BLaER1 treated with 17β-estradiol and CSF1 and Interleukin-3, amounts not matched to agents 10 nM and 100 nM (cell line): ENCODE data around the gene GFER.

Experiments used
- H3K27ac ChIP-seq, 11 experiments: shearing (Covaris generic); formaldehyde crosslinking; 2 replicates each; pipeline ENCODE4 v1.8.1; 2022
- H3K27me3 ChIP-seq, 11 experiments: shearing (Covaris generic); formaldehyde crosslinking; 2 replicates each; pipeline ENCODE4 v1.8.1; 2022
- H3K36me3 ChIP-seq, 11 experiments: shearing (Covaris generic); formaldehyde crosslinking; 2 replicates each; pipeline ENCODE4 v1.8.1; 2022
- H3K4me1 ChIP-seq, 10 experiments: shearing (Covaris generic); formaldehyde crosslinking; 2 replicates each; pipeline ENCODE4 v1.8.1; 2022
- H3K4me2 ChIP-seq, 11 experiments: shearing (Covaris generic); formaldehyde crosslinking; 2 replicates each; pipeline ENCODE4 v1.8.1; 2022
- H3K4me3 ChIP-seq, 10 experiments: shearing (Covaris generic); formaldehyde crosslinking; 2 replicates each; pipeline ENCODE4 v1.8.1; 2022
- H3K9ac ChIP-seq, 11 experiments: shearing (Covaris generic); formaldehyde crosslinking; 2 replicates each; pipeline ENCODE4 v1.8.1; 2022
- H3K9me3 ChIP-seq, 11 experiments: shearing (Covaris generic); formaldehyde crosslinking; replicated peaks in 1 of 11; 2 replicates each; pipeline ENCODE4 v1.8.1; 2022
- H4K20me1 ChIP-seq, 11 experiments: shearing (Covaris generic); formaldehyde crosslinking; 2 replicates each; pipeline ENCODE4 v1.8.1; 2022
- Cebpa-rat ChIP-seq, 11 experiments: shearing (Covaris generic); IDR thresholded peaks; 2 replicates each; pipeline ENCODE4 v1.8.1; 2022

GFER gene

DNA sequence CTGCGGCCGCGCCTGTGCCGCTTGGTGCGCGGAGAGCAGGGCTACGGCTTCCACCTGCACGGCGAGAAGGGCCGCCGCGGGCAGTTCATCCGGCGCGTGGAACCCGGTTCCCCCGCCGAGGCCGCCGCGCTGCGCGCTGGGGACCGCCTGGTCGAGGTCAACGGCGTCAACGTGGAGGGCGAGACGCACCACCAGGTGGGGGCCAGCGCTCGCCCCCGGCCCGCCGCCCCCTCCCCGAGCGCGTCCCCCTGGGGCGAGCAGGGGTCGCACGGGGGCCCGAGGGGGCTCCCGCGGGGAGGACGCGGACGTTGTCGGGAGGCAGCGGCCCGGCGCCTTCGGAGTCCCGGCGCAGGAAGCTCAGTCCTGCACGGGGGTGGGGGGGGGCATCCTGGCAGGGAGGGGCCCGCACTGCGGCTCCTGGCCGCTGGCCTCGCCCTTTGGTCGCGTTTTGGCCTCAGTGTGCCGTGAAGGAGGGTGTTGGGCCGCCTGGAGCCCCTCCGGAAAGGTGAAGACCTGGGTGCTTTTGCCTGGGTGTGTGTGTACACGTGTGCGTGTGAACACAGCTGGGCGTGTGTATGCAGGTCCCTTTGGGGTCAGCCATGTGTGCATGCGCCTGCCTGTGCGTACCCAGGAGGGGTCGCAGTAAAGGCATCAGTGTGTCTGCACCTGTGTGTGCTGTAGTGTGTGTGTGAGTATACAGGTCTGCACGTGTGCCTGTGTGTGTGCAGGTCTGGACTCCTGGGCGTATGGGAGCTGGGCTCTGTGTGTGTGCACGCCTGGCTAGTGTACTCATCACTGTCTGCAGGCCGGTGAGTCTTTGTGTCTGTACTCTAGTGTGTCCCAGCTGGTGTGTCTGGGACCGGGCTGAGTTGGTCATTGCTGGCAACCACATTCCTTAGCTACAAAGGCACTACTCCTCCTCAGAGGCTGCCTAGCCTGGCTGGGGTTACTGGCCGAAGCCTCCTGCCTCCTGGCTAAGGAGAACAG is 43.3 kb downstream of the GFER start:
- no peaks in the 10 kb centered on the region for H3K36me3 ChIP-seq
- H3K4me2 ChIP-seq = peak overlapping the region; percentile 96 to 98 (median 97)
- H4K20me1 ChIP-seq = peaks cover 0 to 24% (median 14%) of the 10 kb centered on the region in 11 experiments; a peak in 15 of 22 replicates
- peaks cover 41 to 90% (median 70%) of the 10 kb centered on the region in 10 experiments for H3K4me1 ChIP-seq
- TF ChIP-seq Cebpa-rat (IDR thresholded peaks at IDR 0.05) = no peak
- H3K4me3 ChIP-seq = peak overlapping the region; percentile 63 to 80 (median 67)
- peak overlapping the region in 8 of 11 experiments; percentile 10 to 53 (median 40); a peak in 9 of 22 replicates for H3K27ac ChIP-seq
- peak overlapping the region; percentile 58 to 80 (median 76) for H3K9ac ChIP-seq
- no peaks in the 10 kb centered on the region for H3K9me3 ChIP-seq
- peaks cover 15 to 42% (median 37%) of the 10 kb centered on the region in 11 experiments; a peak in 20 of 22 replicates for H3K27me3 ChIP-seq

DNA sequence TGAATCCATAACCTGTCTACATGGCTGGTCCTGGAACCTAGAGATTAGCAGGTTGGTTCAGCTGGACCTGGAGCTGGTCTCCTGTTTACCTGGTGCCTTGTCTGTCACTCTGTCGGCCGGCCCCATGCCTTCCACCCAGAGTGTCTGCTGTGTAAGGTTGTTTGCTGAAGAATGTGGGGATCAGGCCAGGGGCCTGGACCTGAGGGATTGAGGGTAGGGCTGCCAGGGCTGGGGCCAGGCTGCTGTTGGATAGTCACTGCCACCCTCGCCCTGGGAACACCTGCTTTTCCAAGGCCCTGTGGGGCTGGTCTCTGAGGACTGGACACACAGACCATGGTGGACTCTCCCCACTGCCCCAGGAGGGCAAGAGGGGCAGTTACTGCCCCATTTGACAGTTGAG is 44.2 kb downstream of the GFER start:
- Histone ChIP-seq H3K27ac (no peak overlapping the region), H4K20me1 (peaks cover 0 to 24% (median 14%) of the 10 kb centered on the region in 11 experiments; a peak in 15 of 22 replicates), H3K4me1 (peaks cover 49 to 91% (median 73%) of the 10 kb centered on the region in 10 experiments), H3K4me2 (peak overlapping the region; percentile 96 to 98 (median 97); a peak in 21 of 22 replicates), H3K9me3 (no peaks in the 10 kb centered on the region), H3K9ac (peak overlapping the region in 4 of 11 experiments; percentile 20 to 79 (median 72); a peak in 2 of 22 replicates), H3K36me3 (no peaks in the 10 kb centered on the region), H3K27me3 (peaks cover 15 to 42% (median 37%) of the 10 kb centered on the region in 11 experiments; a peak in 20 of 22 replicates), H3K4me3 (peak overlapping the region in 5 of 10 experiments; percentile 63 to 80 (median 70); a peak in 6 of 20 replicates)
- no peak for TF ChIP-seq Cebpa-rat (IDR thresholded peaks at IDR 0.05)

DNA sequence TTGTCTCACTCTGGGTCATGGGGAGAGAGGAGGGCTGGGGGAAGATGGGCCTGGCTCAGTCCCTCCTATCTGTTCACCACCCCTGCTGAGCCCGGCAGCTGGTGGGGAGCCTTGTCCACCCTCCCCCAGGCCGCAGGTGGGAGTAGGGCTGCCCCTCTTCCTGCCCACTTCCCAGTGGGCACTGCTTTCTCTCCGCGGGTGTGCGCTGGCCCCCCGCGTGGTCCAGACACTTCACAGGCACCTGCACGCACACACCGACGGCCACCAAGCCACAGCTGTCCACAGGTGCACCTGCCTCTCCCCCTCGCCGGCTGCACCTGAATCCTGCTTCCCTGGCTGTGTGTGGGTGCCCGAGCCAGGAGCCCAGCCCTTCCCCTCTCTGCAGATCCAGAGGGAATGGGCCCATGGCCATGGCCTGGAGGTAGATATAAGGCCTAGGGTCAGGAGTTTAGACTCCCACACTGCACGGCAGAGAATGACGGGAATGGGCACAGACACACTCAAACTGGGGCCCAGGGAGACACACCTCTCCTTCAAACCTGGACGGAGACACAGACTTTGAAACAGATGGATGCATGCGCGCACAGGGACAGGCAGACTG is 44.7 kb downstream of the GFER start:
- no peak overlapping the region for H3K4me3 ChIP-seq
- peaks cover 15 to 42% (median 37%) of the 10 kb centered on the region in 11 experiments; a peak in 20 of 22 replicates for H3K27me3 ChIP-seq
- H3K9ac ChIP-seq = peak overlapping the region in 2 of 11 experiments; percentile 20 to 76; a peak in 1 of 22 replicates
- H3K4me2 ChIP-seq = peak overlapping the region in 10 of 11 experiments; percentile 96 to 98 (median 96); a peak in 16 of 22 replicates
- no peaks in the 10 kb centered on the region for H3K9me3 ChIP-seq
- TF ChIP-seq Cebpa-rat (IDR thresholded peaks at IDR 0.05) = no peak
- H3K4me1 ChIP-seq = peaks cover 51 to 92% (median 74%) of the 10 kb centered on the region in 10 experiments
- no peaks in the 10 kb centered on the region for H3K36me3 ChIP-seq
- H4K20me1 ChIP-seq = peaks cover 0 to 24% (median 14%) of the 10 kb centered on the region in 11 experiments; a peak in 15 of 22 replicates
- no peak overlapping the region for H3K27ac ChIP-seq

DNA sequence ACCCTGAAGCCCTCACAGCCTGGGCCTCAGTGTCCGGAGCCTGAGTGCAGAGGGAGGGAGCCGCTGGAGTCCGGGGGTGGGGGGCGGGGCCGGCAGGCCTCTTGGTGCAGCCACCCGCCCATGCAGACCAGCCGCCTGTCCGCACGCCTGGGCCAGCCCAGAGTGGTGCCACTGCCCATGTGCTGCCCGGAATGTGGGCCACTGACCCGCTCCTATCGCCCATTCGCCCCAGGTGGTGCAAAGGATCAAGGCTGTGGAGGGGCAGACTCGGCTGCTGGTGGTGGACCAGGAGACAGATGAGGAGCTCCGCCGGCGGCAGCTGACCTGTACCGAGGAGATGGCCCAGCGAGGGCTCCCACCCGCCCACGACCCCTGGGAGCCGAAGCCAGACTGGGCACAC is 45.4 kb downstream of the GFER start:
- H3K9ac ChIP-seq = no peak overlapping the region
- H3K9me3 ChIP-seq = no peaks in the 10 kb centered on the region
- no peak overlapping the region for H3K27ac ChIP-seq
- H3K4me2 ChIP-seq = peak overlapping the region in 1 of 11 experiments; percentile 96; a peak in 1 of 22 replicates
- peaks cover 0 to 24% (median 14%) of the 10 kb centered on the region in 11 experiments; a peak in 15 of 22 replicates for H4K20me1 ChIP-seq
- TF ChIP-seq Cebpa-rat (IDR thresholded peaks at IDR 0.05) = no peak
- no peak overlapping the region for H3K4me3 ChIP-seq
- H3K27me3 ChIP-seq = peaks cover 15 to 42% (median 37%) of the 10 kb centered on the region in 11 experiments; a peak in 20 of 22 replicates
- H3K4me1 ChIP-seq = peaks cover 50 to 92% (median 73%) of the 10 kb centered on the region in 10 experiments
- H3K36me3 ChIP-seq = no peaks in the 10 kb centered on the region

DNA sequence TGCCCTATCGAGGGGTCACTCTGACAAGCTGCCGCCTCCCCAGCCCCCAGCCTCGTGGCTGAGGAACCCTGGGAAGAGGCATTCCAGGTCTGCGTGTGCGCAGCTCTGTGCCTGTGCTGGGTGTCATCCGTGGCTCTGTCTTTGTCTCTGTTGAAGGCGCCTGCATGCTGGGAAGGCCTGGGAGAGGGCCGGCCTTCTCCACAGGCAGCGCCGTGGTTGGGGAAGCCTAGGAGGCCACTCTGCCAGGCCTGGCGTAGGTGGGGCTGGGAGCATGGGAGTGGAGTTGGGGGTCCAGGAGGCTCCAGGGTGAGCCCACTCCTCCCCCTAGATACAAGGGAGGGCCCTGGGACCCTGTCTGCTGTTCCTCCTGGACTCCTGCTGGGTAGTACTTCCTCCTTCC is 46.0 kb downstream of the GFER start:
- H3K27ac ChIP-seq = no peak overlapping the region
- H3K4me2 ChIP-seq = peak overlapping the region in 6 of 11 experiments; percentile 7 to 100 (median 98); a peak in 7 of 22 replicates
- H3K36me3 ChIP-seq = no peaks in the 10 kb centered on the region
- peaks cover 55 to 91% (median 77%) of the 10 kb centered on the region in 10 experiments for H3K4me1 ChIP-seq
- no peaks in the 10 kb centered on the region for H3K9me3 ChIP-seq
- peak overlapping the region in 3 of 11 experiments; percentile 20 to 30 (median 26); a peak in 1 of 22 replicates for H3K9ac ChIP-seq
- no peak for TF ChIP-seq Cebpa-rat (IDR thresholded peaks at IDR 0.05)
- H3K27me3 ChIP-seq = peaks cover 15 to 41% (median 36%) of the 10 kb centered on the region in 11 experiments; a peak in 20 of 22 replicates
- no peak overlapping the region for H3K4me3 ChIP-seq
- peaks cover 0 to 25% (median 14%) of the 10 kb centered on the region in 11 experiments; a peak in 15 of 22 replicates for H4K20me1 ChIP-seq

DNA sequence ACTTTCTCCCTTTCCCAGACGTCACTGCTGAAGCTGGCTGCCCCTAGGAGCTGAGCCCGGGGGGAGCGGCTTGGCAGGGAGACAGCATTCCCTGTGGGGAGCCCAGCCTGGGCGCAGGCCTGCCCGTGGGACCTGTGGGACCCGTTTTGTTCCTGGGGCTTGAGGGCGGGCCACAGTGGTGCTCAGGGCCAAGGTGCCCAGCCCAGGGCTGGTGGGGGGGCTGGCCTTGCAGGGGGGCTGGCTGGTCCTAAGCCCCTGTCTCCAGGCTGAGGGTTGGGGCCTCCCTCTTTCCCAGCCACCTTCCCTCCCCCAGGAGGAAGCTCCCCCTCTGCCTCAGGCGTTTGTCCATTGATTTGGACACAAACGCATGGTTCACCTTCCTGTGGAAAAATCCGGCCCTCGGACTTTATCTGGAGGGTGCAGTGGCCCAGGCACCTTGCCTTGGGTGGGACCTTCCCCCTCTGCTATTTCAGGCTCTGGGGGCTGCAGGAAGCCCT is 47.1 kb downstream of the GFER start:
- Histone ChIP-seq H3K4me3 (no peak overlapping the region), H3K4me1 (peaks cover 63 to 91% (median 84%) of the 10 kb centered on the region in 10 experiments), H3K4me2 (peak overlapping the region; percentile 89 to 100 (median 98); a peak in 20 of 22 replicates), H3K27ac (peak overlapping the region in 6 of 11 experiments; percentile 2 to 78 (median 20); a peak in 7 of 22 replicates), H3K36me3 (peaks cover 0 to 5% (median 0%) of the 10 kb centered on the region in 11 experiments; a peak in 1 of 22 replicates), H3K9me3 (no peaks in the 10 kb centered on the region), H3K27me3 (peaks cover 11 to 30% (median 26%) of the 10 kb centered on the region in 11 experiments; a peak in 20 of 22 replicates), H4K20me1 (peaks cover 0 to 36% (median 14%) of the 10 kb centered on the region in 11 experiments; a peak in 15 of 22 replicates), H3K9ac (peak overlapping the region in 6 of 11 experiments; percentile 14 to 52 (median 28); a peak in 9 of 22 replicates)
- no peak for TF ChIP-seq Cebpa-rat (IDR thresholded peaks at IDR 0.05)

DNA sequence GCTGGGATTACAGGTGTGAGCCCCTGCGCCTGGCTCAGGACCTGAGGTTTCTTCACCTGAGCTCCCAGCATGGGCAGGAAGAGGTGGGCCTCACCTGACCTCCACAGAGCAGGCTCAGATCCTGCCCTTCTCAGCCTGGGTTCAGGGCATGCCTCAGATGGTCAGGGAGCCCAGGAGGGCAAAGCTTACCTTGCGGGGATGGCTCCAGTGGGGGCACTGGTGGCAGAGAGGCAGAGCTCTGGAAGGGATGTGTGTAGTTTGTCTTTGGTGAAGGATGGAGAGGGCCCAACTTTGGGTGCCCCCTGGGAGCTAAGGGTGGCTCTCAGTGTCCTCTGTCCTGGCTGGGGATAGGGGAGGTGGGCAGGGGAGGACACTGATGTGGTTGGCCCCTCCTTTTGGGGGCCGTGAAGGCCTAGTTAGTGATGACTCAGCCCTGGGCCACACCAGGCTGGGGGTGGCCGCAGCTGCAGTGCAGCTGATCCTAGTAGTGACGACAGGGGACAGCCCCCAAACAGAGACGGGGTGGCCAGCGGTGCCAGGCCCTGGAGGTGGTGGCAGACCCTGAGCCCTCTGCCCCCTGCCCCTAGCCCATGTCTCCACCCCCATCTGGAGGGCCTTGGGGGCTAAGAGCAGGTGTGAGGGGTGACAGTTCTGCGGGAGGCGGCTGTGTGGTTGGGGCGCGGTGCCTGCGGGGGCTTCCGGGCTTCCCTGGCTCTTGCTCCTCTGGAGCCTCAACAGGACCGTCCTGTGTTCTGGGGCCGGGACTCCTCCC is 48.5 kb downstream of the GFER start:
- Histone ChIP-seq H3K4me1 (peaks cover 70 to 96% (median 90%) of the 10 kb centered on the region in 10 experiments), H3K27ac (peak overlapping the region; percentile 54 to 82 (median 77)), H3K9me3 (no peaks in the 10 kb centered on the region), H4K20me1 (peaks cover 0 to 47% (median 13%) of the 10 kb centered on the region in 11 experiments; a peak in 15 of 22 replicates), H3K4me3 (peak overlapping the region; percentile 39 to 74 (median 58)), H3K36me3 (peaks cover 0 to 18% (median 0%) of the 10 kb centered on the region in 11 experiments; a peak in 8 of 22 replicates), H3K9ac (peak overlapping the region; percentile 70 to 84 (median 78)), H3K4me2 (peak overlapping the region; percentile 89 to 100 (median 98)), H3K27me3 (peaks cover 5 to 17% (median 14%) of the 10 kb centered on the region in 11 experiments; a peak in 20 of 22 replicates)
- no peak for TF ChIP-seq Cebpa-rat (IDR thresholded peaks at IDR 0.05)
